ENCODE measurements around the gene SPEF1. TPM values are rescaled to one million over a fixed set of nuclear protein-coding genes. Genes with fewer than 3 reads are reported as not detected.

SPEF1 gene
- total and polyA plus RNA-seq, 2 experiments from 2014 or later, result 1.2 to 1.6 TPM

GRCh38 chr20:3741836-3742458, 39.3 kb downstream of the SPEF1 start:
- Histone ChIP-seq H3K27me3 (peaks cover 19% of the 10 kb centered on the region), H3K27ac (no peak overlapping the region), H3K4me3 (no peak overlapping the region), H3K9me3 (ENCODE audit: low read depth) (no peaks in the 10 kb centered on the region), H3K36me3 (no peaks in the 10 kb centered on the region), H3K4me1 (ENCODE audit: low read depth) (no peaks in the 10 kb centered on the region)
- no peak for TF ChIP-seq CTCF (IDR thresholded peaks at IDR 0.05; ENCODE audit: low read depth, low read length)
- no peak for DNase-seq (ENCODE audit: low read depth in 1 of 2, low spot score in 1 of 2)

- no peaks in the 10 kb centered on the region for H3K36me3 ChIP-seq
- peaks cover 16% of the 10 kb centered on the region for H3K27me3 ChIP-seq
- no peaks in the 10 kb centered on the region for H3K9me3 ChIP-seq (ENCODE audit: low read depth)
- no peaks in the 10 kb centered on the region for H3K4me1 ChIP-seq (ENCODE audit: low read depth)
- no peak for DNase-seq (ENCODE audit: low read depth in 1 of 2, low spot score in 1 of 2)
- H3K4me3 ChIP-seq, result no peak overlapping the region
- TF ChIP-seq CTCF (IDR thresholded peaks at IDR 0.05; ENCODE audit: low read depth, low read length), result no peak
- no peak overlapping the region for H3K27ac ChIP-seq
Observed at GRCh38 chr20:3740615-3741301, 40.5 kb downstream of the SPEF1 start.

- DNase-seq (ENCODE audit: low read depth in 1 of 2, low spot score in 1 of 2), result no peak
- H3K4me3 ChIP-seq, result no peak overlapping the region
- H3K27me3 ChIP-seq, result peaks cover 8% of the 10 kb centered on the region
- no peak for TF ChIP-seq CTCF (IDR thresholded peaks at IDR 0.05; ENCODE audit: low read depth, low read length)
- H3K36me3 ChIP-seq, result no peaks in the 10 kb centered on the region
- H3K27ac ChIP-seq, result no peak overlapping the region
- no peaks in the 10 kb centered on the region for H3K4me1 ChIP-seq (ENCODE audit: low read depth)
- H3K9me3 ChIP-seq (ENCODE audit: low read depth), result no peaks in the 10 kb centered on the region
Observed at GRCh38 chr20:3739926-3740451, 41.3 kb downstream of the SPEF1 start.

DNA sequence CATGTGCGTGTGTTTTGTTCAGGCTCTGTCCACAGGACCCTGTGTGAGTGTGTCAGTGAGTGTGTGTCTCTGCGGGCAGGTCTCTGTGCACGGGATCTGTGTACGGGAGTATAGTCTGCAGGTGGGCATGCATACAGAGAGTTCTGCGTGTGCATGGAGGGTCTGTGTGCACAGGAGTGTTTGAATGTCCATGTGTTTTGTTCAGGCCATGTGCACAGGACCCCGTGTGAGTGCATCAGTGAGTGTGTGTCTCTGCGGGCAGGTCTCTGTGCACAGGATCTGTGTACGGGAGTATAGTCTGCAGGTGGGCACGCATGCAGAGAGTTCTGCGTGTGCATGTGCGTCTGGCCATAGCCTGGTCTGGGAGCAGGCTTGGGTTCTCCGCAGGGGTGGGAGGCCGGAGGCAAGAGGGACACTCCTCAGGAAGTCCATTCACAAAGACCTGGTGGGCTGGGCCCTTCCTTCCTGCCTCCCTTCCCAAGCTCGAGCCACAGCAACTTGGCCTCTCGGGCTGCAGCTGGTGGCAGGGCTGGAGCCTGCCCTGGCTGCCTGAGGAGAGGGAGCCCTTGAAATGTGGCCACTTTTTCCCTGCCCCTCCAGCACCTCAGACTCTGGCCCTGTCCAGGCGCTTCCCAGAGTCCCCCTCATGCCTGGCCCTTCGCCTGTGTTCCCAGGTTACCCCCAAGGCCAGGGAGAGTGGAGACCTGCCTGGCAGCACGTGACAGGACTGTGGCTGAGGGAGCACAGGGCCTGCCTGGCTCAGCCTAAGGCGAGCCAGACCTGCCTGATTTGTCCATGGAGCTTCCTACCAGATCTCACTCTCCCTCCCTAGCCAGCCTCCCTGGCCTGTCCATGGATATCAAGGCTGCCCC, 42.0 kb downstream of the SPEF1 start:
- H3K4me3 ChIP-seq, result no peak overlapping the region
- H3K36me3 ChIP-seq, result no peaks in the 10 kb centered on the region
- no peak overlapping the region for H3K27ac ChIP-seq
- no peaks in the 10 kb centered on the region for H3K4me1 ChIP-seq (ENCODE audit: low read depth)
- peaks cover 2% of the 10 kb centered on the region for H3K27me3 ChIP-seq
- TF ChIP-seq CTCF (IDR thresholded peaks at IDR 0.05; ENCODE audit: low read depth, low read length), result no peak
- no peak for DNase-seq (ENCODE audit: low read depth in 1 of 2, low spot score in 1 of 2)
- H3K9me3 ChIP-seq (ENCODE audit: low read depth), result no peaks in the 10 kb centered on the region
